ENCODE measurements around the gene FAM193A.
"Not testable (repeated sequence)": the region's sequence is repeated elsewhere in the genome, so short reads cannot be mapped to it uniquely, and the experiment has no call there.

Gene FAM193A

GRCh38 chr4:2728806-2729532, 192.5 kb downstream of the FAM193A start:
- DNase-seq (ENCODE audit: low read depth in 2 of 2), result no peak

- DNase-seq (ENCODE audit: low read depth in 2 of 2), result no peak
These were observed 193.1 kb downstream of the FAM193A start for GRCh38 chr4:2729533-2729875.

- DNase-seq (ENCODE audit: low read depth in 2 of 2), result no peak
These were observed 195.5 kb downstream of the FAM193A start for GRCh38 chr4:2731907-2732317.

GRCh38 chr4:2732526-2732925, 196.1 kb downstream of the FAM193A start:
- DNase-seq (ENCODE audit: low read depth in 2 of 2), result no peak

- DNase-seq (ENCODE audit: low read depth in 2 of 2), result no peak
These were observed 196.8 kb downstream of the FAM193A start for GRCh38 chr4:2733001-2733843.

GRCh38 chr4:2733844-2734574, 197.6 kb downstream of the FAM193A start:
- no peak for DNase-seq (ENCODE audit: low read depth in 2 of 2)

GRCh38 chr4:2734612-2735011, 198.2 kb downstream of the FAM193A start:
- no peak for DNase-seq (ENCODE audit: low read depth in 2 of 2)

GRCh38 chr4:2735869-2736268, 199.4 kb downstream of the FAM193A start:
- no peak for DNase-seq (ENCODE audit: low read depth in 2 of 2)

- not testable (repeated sequence) for DNase-seq (ENCODE audit: low read depth in 2 of 2)
These were observed 201.8 kb downstream of the FAM193A start for GRCh38 chr4:2738296-2738695.

- no peak for DNase-seq (ENCODE audit: low read depth in 2 of 2)
These were observed 205.2 kb downstream of the FAM193A start for GRCh38 chr4:2741626-2742025.

- no peak for DNase-seq (ENCODE audit: low read depth in 2 of 2)
These were observed 205.8 kb downstream of the FAM193A start for GRCh38 chr4:2742081-2742822.

- no peak for DNase-seq (ENCODE audit: low read depth in 2 of 2)
These were observed 206.5 kb downstream of the FAM193A start for GRCh38 chr4:2742823-2743517.

- DNase-seq (ENCODE audit: low read depth in 2 of 2), result no peak
These were observed 207.3 kb downstream of the FAM193A start for GRCh38 chr4:2743518-2744445.

- no peak for DNase-seq (ENCODE audit: low read depth in 2 of 2)
These were observed 208.3 kb downstream of the FAM193A start for GRCh38 chr4:2744576-2745270.

- DNase-seq (ENCODE audit: low read depth in 2 of 2), result no peak
These were observed 209.1 kb downstream of the FAM193A start for GRCh38 chr4:2745516-2745915.

- peak; percentile 87 to 89 for DNase-seq (ENCODE audit: low read depth in 2 of 2)
These were observed 209.7 kb downstream of the FAM193A start for GRCh38 chr4:2745981-2746806.

- no peak for DNase-seq (ENCODE audit: low read depth in 2 of 2)
These were observed 210.6 kb downstream of the FAM193A start for GRCh38 chr4:2746891-2747695.
